Measurements from ENCODE around the gene GHRHR. TPM values are rescaled to one million over a fixed set of nuclear protein-coding genes. Genes with fewer than 3 reads are reported as not detected.

Gene GHRHR
- total and polyA plus RNA-seq, 2 donors from 2014 or later: 0.75 TPM; not detected in 1

GRCh38 chr7:30915751-30916150 lies 48.0 kb upstream of the GHRHR start:
- FAIRE-seq (no peak), DNase-seq (no peak)
- Histone ChIP-seq H3K4me1 (ENCODE audit: control insufficient read depth in 2 of 3, insufficient read depth in 2 of 3, low read depth in 1 of 3, low read length in 3 of 3) (peaks cover 0 to 5% (median 4%) of the 10 kb centered on the region in 3 donors), H3K27ac (ENCODE audit: low read depth in 2 of 2, low read length in 2 of 2) (peak overlapping the region in 1 of 2 donors; percentile 81), H3K36me3 (ENCODE audit: control insufficient read depth in 2 of 3, insufficient read depth in 3 of 3, low read length in 3 of 3) (no peaks in the 10 kb centered on the region), H3K9me3 (ENCODE audit: control insufficient read depth in 2 of 3, insufficient read depth in 1 of 3, low read length in 3 of 3) (no peaks in the 10 kb centered on the region), H3K9ac (ENCODE audit: low read length in 3 of 3) (peak overlapping the region in 1 of 3 donors; percentile 79), H3K27me3 (ENCODE audit: control insufficient read depth, insufficient read depth, low read length) (no peaks in the 10 kb centered on the region), H3K4me3 (ENCODE audit: low read length in 3 of 3) (peak overlapping the region in 2 of 3 donors; percentile 77 to 94)
- intact Hi-C loops (cut with DNase I): no loop called here
- no peak for TF ChIP-seq CTCF (IDR thresholded peaks at IDR 0.05; ENCODE audit: borderline replicate concordance, extremely low read depth, insufficient read depth)

- Histone ChIP-seq H3K27ac (ENCODE audit: low read depth in 2 of 2, low read length in 2 of 2) (peak overlapping the region in 1 of 2 donors; percentile 32), H3K27me3 (ENCODE audit: control insufficient read depth, insufficient read depth, low read length) (no peaks in the 10 kb centered on the region), H3K36me3 (ENCODE audit: control insufficient read depth in 2 of 3, insufficient read depth in 3 of 3, low read length in 3 of 3) (peaks cover 0 to 1% (median 0%) of the 10 kb centered on the region in 3 donors), H3K4me1 (ENCODE audit: control insufficient read depth in 2 of 3, insufficient read depth in 2 of 3, low read depth in 1 of 3, low read length in 3 of 3) (peaks cover 0 to 7% (median 4%) of the 10 kb centered on the region in 3 donors), H3K9me3 (ENCODE audit: control insufficient read depth in 2 of 3, insufficient read depth in 1 of 3, low read length in 3 of 3) (no peaks in the 10 kb centered on the region), H3K4me3 (ENCODE audit: low read length in 3 of 3) (peak overlapping the region in 2 of 3 donors; percentile 28 to 77), H3K9ac (ENCODE audit: low read length in 3 of 3) (peak overlapping the region in 1 of 3 donors; percentile 58)
- intact Hi-C loops (cut with DNase I): no loop called here
- DNase-seq: no peak
- no peak for TF ChIP-seq CTCF (IDR thresholded peaks at IDR 0.05; ENCODE audit: borderline replicate concordance, extremely low read depth, insufficient read depth)
- FAIRE-seq: no peak
Measured at GRCh38 chr7:30916255-30916654, 47.5 kb upstream of the GHRHR start.

- Histone ChIP-seq H3K27me3 (ENCODE audit: control insufficient read depth, insufficient read depth, low read length) (no peaks in the 10 kb centered on the region), H3K9ac (ENCODE audit: low read length in 3 of 3) (no peak overlapping the region), H3K27ac (ENCODE audit: low read depth in 2 of 2, low read length in 2 of 2) (no peak overlapping the region), H3K9me3 (ENCODE audit: control insufficient read depth in 2 of 3, insufficient read depth in 1 of 3, low read length in 3 of 3) (no peaks in the 10 kb centered on the region), H3K36me3 (ENCODE audit: control insufficient read depth in 2 of 3, insufficient read depth in 3 of 3, low read length in 3 of 3) (peaks cover 0 to 6% (median 0%) of the 10 kb centered on the region in 3 donors), H3K4me1 (ENCODE audit: control insufficient read depth in 2 of 3, insufficient read depth in 2 of 3, low read depth in 1 of 3, low read length in 3 of 3) (peaks cover 0 to 8% (median 4%) of the 10 kb centered on the region in 3 donors), H3K4me3 (ENCODE audit: low read length in 3 of 3) (peak overlapping the region in 1 of 3 donors; percentile 77)
- no peak for TF ChIP-seq CTCF (IDR thresholded peaks at IDR 0.05; ENCODE audit: borderline replicate concordance, extremely low read depth, insufficient read depth)
- DNase-seq: no peak
- intact Hi-C loops (cut with DNase I): no loop called here
- FAIRE-seq: no peak
Measured at GRCh38 chr7:30916767-30917166, 47.0 kb upstream of the GHRHR start.

Data from kidney (tissue), 14 donors.